DND-41 (cell line): Measurements from ENCODE around the gene SRRM2.

Experiments
- ATAC-seq: fragments of 200-7000 bp; cut with Tn5 transposase; 3 replicates; pipeline ENCODE4 v1.9.1; 2021; ENCODE audit warnings: low read depth; ENCODE audit not compliant: insufficient read depth
- DNase-seq: peaks from one replicate; pipeline ENCODE4 v3.0.0-alpha.2; 2020
- H2AFZ ChIP-seq: 2 replicates; pipeline ENCODE4 v1.6.0; 2012; ENCODE audit warnings: low read depth, low read length
- H3K27ac ChIP-seq: 2 replicates; pipeline ENCODE4 v1.5.1; 2012; ENCODE audit warnings: low read length, inconsistent platforms
- H3K27me3 ChIP-seq: fragments of 200-600 bp; sonication (generic); 2 replicates; pipeline ENCODE4 v1.6.0; 2012; ENCODE audit warnings: low read length, mild to moderate bottlenecking, inconsistent platforms; ENCODE audit not compliant: insufficient read depth, poor library complexity
- H3K36me3 ChIP-seq: 2 replicates; pipeline ENCODE4 v1.5.1; 2012; ENCODE audit warnings: low read length, inconsistent platforms; ENCODE audit not compliant: insufficient read depth
- H3K4me1 ChIP-seq: 2 replicates; pipeline ENCODE4 v1.5.1; 2012; ENCODE audit warnings: mild to moderate bottlenecking, low read length; ENCODE audit not compliant: insufficient read depth
- H3K4me2 ChIP-seq: 2 replicates; pipeline ENCODE4 v1.6.0; 2012; ENCODE audit warnings: mild to moderate bottlenecking, moderate library complexity, low read length, inconsistent platforms; ENCODE audit not compliant: insufficient read depth
- H3K4me3 ChIP-seq, 2 experiments: fragments of 200-600 bp in 1 of 2; shearing (Covaris generic) in 1 of 2; 2 replicates each; pipeline ENCODE4 v1.5.1; 2012 to 2016; ENCODE audit warnings: inconsistent platforms in 2 of 2, low read length in 2 of 2, mild to moderate bottlenecking in 2 of 2, low read depth in 1 of 2, moderate library complexity in 1 of 2
- H3K79me2 ChIP-seq: 2 replicates; pipeline ENCODE4 v1.6.0; 2012; ENCODE audit warnings: low read length, inconsistent platforms; ENCODE audit not compliant: insufficient read depth
- H3K9ac ChIP-seq: 2 replicates; pipeline ENCODE4 v1.6.0; 2012; ENCODE audit warnings: low read depth, mild to moderate bottlenecking, inconsistent platforms, low read length, moderate library complexity
- H3K9me3 ChIP-seq: 2 replicates; pipeline ENCODE4 v1.5.1; 2012; ENCODE audit warnings: low read length, moderate library complexity, mild to moderate bottlenecking, inconsistent platforms; ENCODE audit not compliant: insufficient read depth, severe bottlenecking
- H4K20me1 ChIP-seq: 2 replicates; pipeline ENCODE4 v1.6.0; 2012; ENCODE audit warnings: low read length; ENCODE audit not compliant: insufficient read depth
- EZH2 ChIP-seq: IDR thresholded peaks from 3 replicates; pipeline ENCODE4 v1.6.1; 2012; ENCODE audit warnings: borderline replicate concordance, low read depth, mild to moderate bottlenecking, moderate library complexity, low read length, inconsistent platforms; ENCODE audit not compliant: severe bottlenecking
- TF ChIP-seq, protein P1 (sequence below): IDR thresholded peaks from 2 replicates; pipeline ENCODE4 v1.5.1; 2012; ENCODE audit warnings: borderline replicate concordance, low read length, moderate library complexity, mild to moderate bottlenecking; ENCODE audit not compliant: poor library complexity, severe bottlenecking; ENCODE audit errors: extremely low read depth

SRRM2 gene

DNA sequence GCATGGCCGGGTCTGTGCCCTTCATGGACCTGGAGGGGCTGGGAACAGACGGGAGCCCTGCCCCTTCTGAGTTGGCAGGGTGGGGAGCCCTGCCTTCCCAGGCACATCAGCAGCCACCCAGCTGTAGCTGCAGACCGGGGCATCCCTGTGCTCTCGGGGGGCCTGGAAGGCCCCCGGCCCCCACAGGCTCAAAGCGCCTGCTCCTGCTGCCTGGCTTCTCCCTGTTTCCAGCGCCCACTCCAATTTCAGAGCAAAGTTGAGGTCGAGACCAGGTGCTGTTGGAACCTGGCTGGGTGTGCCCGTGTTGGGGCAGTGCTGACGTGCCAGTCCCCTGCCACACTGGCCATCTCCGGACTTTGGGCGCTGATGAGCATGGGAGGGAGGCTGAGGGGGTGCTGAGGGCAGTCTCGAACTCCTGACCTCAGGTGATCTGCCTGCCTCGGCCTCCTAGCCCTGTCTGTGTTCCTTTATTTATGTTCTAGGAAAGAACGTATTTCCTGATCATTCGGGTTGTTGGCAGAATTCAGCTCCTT is 27.6 kb upstream of the SRRM2 start:
- Histone ChIP-seq H3K4me2 (no peak overlapping the region), H3K79me2 (no peaks in the 10 kb centered on the region), H3K27ac (no peak overlapping the region), H3K4me1 (peaks cover 19% of the 10 kb centered on the region), H2AFZ (no peak overlapping the region), H3K27me3 (peaks cover 5% of the 10 kb centered on the region), H3K4me3 (no peak overlapping the region), H4K20me1 (no peaks in the 10 kb centered on the region), H3K9ac (no peak overlapping the region), H3K9me3 (no peaks in the 10 kb centered on the region), H3K36me3 (no peaks in the 10 kb centered on the region)
- ATAC-seq (no peak), DNase-seq (no peak)
- TF ChIP-seq EZH2 = no peak
- TF ChIP-seq, protein P1, sequence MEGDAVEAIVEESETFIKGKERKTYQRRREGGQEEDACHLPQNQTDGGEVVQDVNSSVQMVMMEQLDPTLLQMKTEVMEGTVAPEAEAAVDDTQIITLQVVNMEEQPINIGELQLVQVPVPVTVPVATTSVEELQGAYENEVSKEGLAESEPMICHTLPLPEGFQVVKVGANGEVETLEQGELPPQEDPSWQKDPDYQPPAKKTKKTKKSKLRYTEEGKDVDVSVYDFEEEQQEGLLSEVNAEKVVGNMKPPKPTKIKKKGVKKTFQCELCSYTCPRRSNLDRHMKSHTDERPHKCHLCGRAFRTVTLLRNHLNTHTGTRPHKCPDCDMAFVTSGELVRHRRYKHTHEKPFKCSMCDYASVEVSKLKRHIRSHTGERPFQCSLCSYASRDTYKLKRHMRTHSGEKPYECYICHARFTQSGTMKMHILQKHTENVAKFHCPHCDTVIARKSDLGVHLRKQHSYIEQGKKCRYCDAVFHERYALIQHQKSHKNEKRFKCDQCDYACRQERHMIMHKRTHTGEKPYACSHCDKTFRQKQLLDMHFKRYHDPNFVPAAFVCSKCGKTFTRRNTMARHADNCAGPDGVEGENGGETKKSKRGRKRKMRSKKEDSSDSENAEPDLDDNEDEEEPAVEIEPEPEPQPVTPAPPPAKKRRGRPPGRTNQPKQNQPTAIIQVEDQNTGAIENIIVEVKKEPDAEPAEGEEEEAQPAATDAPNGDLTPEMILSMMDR = no peak

DNA sequence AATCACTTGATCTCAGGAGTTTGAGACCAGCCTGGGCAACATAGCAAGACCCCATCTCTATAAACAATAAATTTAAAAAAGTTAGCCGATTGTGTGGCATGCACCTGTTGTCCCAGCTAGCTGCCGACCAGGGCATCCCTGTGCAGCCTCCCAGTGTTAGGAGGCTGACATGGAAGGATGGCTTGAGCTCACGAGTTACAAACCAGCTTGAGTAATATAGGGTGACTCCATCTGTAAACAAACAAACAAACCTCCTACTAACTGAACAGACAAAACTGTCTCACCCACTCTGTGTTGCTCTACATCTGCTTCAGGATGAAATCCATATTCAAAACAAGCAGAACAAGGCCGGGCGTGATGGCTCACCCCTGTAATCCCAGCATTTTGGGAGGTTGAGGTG is 25.5 kb upstream of the SRRM2 start:
- no peak overlapping the region for H3K9ac ChIP-seq
- no peaks in the 10 kb centered on the region for H3K79me2 ChIP-seq
- H3K27me3 ChIP-seq = peaks cover 5% of the 10 kb centered on the region
- ATAC-seq = no peak
- no peak overlapping the region for H3K4me2 ChIP-seq
- no peaks in the 10 kb centered on the region for H4K20me1 ChIP-seq
- TF ChIP-seq, protein P1 = no peak
- TF ChIP-seq EZH2 = no peak
- no peaks in the 10 kb centered on the region for H3K9me3 ChIP-seq
- no peaks in the 10 kb centered on the region for H3K36me3 ChIP-seq
- no peak overlapping the region for H3K27ac ChIP-seq
- no peak for DNase-seq
- H3K4me1 ChIP-seq = peaks cover 3% of the 10 kb centered on the region
- H2AFZ ChIP-seq = no peak overlapping the region
- H3K4me3 ChIP-seq = no peak overlapping the region

- peaks cover 5% of the 10 kb centered on the region for H3K27me3 ChIP-seq
- H4K20me1 ChIP-seq = no peaks in the 10 kb centered on the region
- H2AFZ ChIP-seq = no peak overlapping the region
- TF ChIP-seq, protein P1 = no peak
- TF ChIP-seq EZH2 = no peak
- H3K9me3 ChIP-seq = no peaks in the 10 kb centered on the region
- H3K4me2 ChIP-seq = no peak overlapping the region
- H3K9ac ChIP-seq = no peak overlapping the region
- no peak overlapping the region for H3K4me3 ChIP-seq
- DNase-seq (no peak), ATAC-seq (no peak)
- no peaks in the 10 kb centered on the region for H3K79me2 ChIP-seq
- H3K4me1 ChIP-seq = no peaks in the 10 kb centered on the region
- no peaks in the 10 kb centered on the region for H3K36me3 ChIP-seq
- H3K27ac ChIP-seq = no peak overlapping the region
Measured at GRCh38 chr16:2728034-2728433, 24.4 kb upstream of the SRRM2 start.
